Posterior cingulate gyrus (tissue), 11 donors: Measurements from ENCODE around the gene MORN3.
"Not testable (repeated sequence)": the region's sequence is repeated elsewhere in the genome, so short reads cannot be mapped to it uniquely, and the experiment has no call there.

Experiments
- DNase-seq, 10 donors: peaks; one replicate each; pipeline versions ENCODE4 v3.0.0 to v3.0.0-alpha.2; 2020 to 2021; ENCODE audit warnings: mixed read lengths in 3 of 10
- intact Hi-C: fragments of 100-400 bp; cut with DNase I; formaldehyde crosslinking; loops from one replicate; pipeline ENCODE4 v1.15.1; 2023

Gene MORN3

DNA sequence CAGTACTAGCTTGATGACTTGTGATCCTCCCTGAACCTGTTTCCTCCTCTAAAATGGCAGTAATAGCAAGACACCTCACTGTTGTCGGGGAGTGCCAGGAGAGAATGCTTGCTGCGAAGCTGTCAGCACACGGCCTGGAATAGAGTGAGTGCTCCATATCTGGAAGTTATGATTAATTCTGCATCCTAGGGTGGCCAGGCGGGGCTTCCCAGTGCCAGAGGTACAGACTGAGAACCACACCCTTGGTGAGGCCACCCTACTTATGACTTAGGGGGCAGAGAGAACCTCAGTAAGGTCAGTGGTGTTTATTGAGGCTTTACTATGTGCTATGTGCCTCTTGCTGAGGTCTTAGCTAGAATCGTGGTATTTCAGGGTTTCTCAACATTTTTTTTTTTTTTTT, 20.1 kb downstream of the MORN3 start:
- DNase-seq, result no peak
- intact Hi-C loops, result no loop called here

DNA sequence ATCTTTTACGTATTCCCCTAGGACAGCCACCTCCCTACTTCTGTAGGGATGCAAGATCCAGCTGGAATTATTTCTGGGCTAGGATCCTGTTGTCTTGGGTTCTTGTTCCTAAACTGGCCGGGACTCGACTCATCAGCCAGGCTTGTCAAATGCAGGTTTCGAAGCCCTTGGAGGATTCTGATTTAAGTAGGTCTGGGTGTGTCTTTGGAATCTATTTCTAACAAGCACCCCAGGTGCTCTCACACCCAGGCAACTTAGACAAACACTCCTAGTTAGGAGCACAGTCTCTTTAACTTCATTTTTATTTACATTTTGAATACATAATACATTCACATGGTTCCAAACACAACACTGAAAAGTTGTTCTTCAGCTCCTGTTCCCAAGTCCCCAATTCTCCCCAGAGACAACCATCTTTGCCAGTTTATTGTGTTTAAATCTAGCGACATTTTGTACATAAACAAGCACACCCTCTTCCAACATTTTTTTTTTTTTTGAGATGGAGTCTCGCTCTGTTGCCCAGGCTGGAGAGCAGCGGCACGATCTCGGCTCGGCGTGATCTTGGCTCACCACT, 20.9 kb downstream of the MORN3 start:
- DNase-seq, result no peak
- intact Hi-C loops, result no loop called here

DNA sequence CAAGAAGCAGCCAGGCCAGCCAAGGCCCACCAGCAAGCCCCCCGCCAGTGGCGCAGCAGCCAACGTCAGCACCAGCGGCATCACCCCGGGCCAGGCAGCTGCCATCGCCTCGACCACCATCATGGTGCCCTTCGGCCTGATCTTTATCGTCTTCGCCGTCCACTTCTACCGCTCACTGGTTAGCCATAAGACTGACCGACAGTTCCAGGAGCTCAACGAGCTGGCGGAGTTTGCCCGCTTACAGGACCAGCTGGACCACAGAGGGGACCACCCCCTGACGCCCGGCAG, 28.2 kb downstream of the MORN3 start:
- no peak for DNase-seq
- intact Hi-C loops, result no loop called here

DNA sequence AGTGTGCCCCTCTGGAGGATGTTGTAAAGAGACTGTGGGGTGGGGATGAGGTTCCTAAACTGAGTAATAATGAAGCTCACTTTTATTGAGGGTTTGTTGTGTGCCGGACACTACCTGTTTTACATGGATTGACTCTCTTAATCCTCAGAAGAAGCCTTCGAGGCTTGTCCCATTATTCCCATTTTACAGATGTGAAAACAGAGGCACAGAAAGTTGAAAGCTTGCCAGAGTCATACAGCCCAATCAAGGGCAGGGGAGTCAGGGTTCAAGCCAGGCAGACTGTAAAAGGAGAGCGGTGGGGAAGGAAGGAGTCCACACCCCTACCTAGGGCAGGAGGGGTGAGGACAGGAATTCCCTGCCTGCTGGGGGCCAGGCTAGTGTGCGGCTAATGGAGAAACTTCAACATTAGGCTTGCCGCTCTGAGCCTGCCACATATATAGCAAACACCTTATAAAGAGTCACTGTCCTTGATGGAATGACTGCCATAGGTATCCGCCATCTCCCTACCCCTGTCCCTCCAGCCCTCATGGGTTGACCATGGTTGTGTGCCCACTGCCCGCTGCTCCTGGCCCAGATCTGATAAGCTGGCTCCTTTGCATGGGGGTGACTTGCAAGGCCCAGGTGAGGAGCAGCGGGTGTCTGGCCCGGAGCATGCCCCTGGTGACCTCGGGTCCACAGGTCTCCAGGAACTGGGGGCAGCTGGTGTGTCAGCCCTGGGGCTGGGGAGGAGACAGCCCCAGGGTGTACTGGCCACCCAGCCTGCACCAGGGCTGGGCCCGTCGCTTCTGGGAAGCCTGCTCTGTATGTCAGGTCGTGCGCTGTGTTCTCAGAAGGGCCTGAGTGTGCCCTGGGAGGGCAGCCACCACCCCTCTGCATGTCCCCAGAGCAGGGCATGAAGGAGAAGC, 30.9 kb downstream of the MORN3 start:
- intact Hi-C loops, result no loop called here
- DNase-seq, result peak in 1 of 10 donors; percentile 74

DNA sequence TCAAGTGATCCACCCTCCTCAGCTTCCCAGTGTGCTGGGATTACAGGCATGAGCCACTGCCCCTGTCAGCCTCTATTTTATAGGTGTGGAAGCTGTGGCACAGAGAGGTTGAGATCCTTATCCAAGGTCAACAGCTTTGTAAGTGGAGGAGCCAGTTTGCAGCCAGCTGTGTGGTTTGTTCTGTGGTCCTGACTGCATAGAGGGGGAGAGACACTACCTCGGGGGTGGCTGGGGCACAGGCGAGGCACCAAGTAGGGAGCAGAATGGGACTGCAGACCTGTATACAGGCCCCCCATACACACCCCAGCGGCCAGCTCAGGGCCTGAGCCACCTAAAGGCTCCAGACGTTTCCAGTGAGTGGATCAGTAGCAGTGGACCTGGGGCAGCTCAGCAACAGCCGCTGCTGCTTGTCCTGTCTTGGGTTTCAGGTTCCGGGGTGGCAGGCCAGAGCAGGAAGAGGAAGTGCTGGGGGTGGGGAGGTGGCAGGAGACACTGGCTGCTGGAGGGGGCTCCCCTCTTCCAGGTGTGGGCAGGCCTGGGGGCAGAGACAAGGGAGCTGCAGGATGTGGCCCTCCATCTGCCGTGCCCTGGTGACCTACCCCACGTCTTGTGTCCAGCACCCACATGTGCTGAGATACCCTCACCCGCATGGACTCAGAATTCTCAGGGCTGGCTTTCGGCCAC, 32.1 kb downstream of the MORN3 start:
- peak in 2 of 10 donors; percentile 3 to 80 for DNase-seq
- intact Hi-C loops, result no loop called here

DNA sequence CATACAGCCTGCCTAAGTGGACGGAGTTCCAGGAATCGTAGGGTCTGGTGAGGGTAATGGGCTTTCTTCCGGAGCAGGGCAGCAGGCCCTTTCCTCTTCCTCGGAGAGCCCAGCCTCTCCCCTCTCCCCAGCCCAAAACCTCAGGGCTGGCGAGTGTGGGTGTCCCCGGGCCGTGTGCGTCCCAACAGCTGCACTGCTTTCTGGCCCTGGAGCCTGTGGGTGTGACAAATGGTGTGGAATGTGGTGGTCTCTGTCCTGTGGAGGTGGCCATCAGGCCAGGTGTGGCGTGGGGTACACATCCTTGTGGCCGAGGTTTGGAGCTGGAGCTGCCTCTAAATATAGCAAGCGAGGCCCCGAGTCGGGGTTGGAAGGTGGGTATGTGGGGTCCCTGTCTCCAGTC, 34.6 kb downstream of the MORN3 start:
- intact Hi-C loops, result no loop called here
- DNase-seq, result peak in 1 of 10 donors; percentile 38

DNA sequence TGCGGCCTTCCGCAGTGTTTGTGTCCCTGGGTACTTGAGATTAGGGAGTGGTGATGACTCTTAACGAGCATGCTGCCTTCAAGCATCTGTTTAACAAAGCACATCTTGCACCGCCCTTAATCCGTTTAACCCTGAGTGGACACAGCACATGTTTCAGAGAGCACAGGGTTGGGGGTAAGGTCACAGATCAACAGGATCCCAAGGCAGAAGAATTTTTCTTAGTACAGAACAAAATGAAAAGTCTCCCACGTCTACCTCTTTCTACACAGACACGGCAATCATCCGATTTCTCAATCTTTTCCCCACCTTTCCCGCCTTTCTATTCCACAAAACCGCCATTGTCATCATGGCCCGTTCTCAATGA, 35.6 kb downstream of the MORN3 start:
- intact Hi-C loops, DNase-seq: not testable (repeated sequence)

DNA sequence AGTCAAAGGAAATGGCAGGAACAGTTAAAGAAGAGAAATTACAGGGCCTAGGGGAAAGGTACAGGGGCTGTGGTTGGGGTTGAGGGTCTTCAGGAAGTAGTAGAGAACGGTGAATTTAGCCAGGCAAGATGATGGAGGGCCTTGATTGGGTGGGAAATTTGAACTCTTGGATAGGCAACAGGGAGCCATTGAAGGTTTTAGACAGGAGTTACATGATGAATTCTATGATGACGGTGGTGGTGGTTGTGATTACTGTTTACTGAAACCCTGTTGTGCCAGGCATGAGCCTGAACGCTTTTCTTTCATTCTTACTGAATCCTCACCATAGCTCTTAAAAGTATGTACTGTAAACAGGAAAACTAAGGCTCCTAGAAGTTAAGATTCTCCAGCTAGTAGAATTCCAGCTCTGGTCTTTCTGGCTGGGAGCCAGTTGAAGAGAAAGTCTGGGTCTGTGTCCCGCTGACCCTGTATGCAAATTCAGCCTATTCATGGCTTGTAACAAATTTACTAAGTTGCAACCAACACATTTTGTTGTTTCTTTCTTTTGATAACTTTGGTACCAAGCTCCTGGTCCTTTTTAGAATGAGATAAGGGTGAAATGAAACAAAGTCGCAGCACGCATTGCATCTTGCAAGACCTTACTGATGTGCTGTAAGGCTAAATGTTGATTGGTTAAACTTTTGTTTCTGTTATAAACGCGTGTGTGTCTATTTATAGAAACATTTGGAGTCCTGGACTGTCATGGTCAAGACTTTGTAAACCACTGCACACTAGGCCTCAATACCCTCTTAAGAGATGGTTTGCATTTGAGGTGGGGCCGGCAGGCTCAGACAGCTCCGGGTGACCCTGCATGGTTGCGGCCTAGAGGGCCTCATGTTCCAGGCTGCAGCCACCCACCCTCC, 37.1 kb downstream of the MORN3 start:
- intact Hi-C loops, result no loop called here
- peak in 1 of 10 donors; percentile 41 for DNase-seq

DNA sequence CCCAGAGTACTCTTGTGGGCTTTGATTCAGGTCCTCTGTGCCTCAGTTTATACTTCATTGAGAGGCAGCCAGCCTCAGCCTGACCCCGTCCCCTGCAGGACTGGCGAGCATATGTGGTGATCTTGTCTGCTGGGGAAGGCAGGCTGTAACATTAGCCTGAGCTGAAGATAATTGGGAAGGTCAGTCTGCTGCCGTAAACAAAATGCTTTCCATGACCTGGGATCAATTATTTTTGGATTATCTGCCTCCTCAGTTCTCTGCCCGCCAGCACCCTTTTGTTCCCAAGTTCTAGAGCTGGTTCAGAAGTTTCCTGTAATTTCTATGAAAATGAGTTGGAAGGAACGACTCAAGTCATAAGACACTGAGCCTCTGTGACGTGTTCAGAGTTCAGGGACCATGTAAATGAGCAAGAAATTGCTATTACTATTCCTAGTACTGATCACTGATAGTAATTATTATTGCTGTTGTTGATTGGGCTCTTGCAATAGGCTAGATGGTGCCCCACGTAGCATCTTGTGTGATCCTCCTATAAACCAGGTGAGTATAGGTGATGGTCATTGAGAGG, 38.6 kb downstream of the MORN3 start:
- no peak for DNase-seq
- intact Hi-C loops, result no loop called here

DNA sequence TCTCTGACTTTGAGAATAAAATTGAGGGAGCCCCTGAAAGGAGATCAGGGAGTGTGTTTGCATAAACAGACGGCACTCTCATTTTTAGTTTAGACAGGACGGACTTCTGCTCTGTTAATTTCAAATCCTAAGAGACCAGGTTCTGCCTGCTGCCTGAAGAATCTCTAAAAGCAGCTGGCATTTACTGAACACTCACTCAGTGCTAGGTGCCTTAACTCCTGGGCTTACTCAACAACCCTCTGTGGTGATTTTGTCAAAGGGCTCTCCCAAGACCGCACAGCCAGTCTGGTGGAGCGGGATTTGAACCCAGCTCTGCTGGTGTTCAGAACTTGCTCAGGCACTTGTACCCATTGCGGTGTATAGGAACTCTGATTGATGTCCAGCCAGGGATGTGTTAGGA, 40.9 kb downstream of the MORN3 start:
- intact Hi-C loops, result loop anchor here (5.0 kb wide), 1 partner anchor 54 kb away; no protein-coding TSS in a partner anchor
- no peak for DNase-seq

DNA sequence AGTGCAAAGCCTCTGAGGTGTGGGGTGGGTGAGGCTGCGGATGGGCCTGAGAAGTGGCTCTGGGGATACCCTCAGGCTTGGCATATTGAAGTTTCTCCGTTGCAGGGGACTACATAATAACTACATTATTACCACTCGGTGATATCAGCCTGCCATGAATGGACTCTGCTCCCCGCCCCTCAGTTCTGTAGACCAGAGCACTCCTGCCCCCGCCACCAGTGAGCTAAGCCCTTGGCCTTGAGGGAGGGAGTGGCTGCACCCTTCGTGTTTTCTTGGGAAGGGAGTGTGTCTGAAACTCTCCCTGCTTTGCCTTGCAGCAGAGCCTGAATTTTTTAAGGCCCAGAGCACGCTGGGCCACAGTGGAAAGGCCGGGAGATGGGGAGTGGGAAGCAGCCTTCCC, 41.4 kb downstream of the MORN3 start:
- intact Hi-C loops, result loop anchor here (5.0 kb wide), 1 partner anchor 54 kb away; no protein-coding TSS in a partner anchor
- no peak for DNase-seq

DNA sequence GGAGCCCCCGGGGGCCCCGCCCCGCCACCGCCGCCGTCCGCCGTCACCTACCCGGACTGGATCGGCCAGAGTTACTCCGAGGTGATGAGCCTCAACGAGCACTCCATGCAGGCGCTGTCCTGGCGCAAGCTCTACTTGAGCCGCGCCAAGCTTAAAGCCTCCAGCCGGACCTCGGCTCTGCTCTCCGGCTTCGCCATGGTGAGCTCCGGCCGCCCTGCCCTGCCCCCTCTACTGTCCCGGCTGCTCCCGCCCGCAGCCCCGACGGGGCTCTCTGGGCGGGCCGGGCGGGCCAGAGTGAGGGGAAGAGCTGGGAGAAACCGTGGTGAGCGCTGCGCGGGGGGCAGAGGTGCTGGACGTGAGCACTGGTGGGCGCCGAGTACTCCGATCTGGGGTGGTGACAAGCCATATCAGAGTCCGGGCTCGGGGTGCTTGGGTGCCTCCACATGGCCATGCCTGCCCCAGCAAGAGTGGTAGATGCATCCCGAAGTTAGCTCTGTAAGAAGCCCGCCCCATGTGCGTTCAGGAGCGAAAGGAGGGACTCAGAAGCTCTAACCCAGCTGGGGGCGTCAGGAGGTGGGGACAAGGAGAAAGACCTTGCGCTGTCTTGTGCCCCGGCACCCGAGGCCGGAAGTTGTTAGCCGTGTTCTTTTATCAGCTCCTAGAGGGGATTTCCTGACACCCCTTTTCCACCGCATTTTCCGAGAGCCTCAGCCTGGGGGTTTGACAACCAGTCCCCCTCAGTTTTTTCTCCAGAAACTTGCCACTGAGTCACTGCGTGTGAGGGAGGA, 42.4 kb downstream of the MORN3 start:
- DNase-seq, result peak in 9 of 10 donors; percentile 20 to 91 (median 40)

DNA sequence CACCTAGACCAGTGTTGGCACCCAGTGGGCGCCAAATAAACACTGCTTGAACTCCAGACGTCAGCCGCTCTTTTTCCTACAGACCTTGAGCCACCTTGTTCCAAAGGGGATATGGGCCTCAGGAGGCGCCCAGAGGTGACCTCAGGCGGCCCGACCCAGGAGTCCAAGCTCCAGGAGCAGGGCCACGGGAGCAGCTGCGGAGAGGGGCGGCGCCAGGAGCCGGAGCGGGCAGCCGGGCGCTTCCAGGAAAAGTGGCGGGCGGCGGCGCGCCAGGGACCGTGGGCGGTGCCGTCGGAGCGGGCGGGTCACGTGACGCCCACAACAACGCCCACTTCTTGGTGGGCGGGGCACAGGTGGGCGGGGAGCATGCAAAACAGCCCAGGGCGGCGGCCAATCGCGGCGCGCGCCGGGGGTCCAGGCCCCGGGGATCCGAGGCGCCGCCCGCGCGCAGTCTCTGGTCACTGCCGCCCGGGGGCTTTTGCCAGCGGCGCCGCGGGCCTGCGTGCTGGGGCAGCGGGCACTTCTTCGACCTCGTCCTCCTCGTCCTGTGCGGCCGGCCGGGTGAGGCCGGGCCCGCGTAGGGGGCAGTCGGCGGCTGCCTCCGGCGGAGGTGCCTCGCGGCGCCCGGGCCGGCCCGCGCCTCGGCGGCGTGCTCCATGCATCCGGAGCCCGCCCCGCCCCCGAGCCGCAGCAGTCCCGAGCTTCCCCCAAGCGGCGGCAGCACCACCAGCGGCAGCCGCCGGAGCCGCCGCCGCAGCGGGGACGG, 43.2 kb downstream of the MORN3 start, which contains the start of gene ORAI1:
Gene ORAI1 (plus strand): TSS at position 444 of the 766 bp plus-strand sequence.
- DNase-seq, result peak; percentile 85 to 99 (median 92)
- intact Hi-C loops, result loop anchor here (2.0 to 5.0 kb wide), 2 partner anchors 43 to 56 kb away; no protein-coding TSS in a partner anchor

More for the DNA sequence above, 42.4 kb downstream of the MORN3 start:
- intact Hi-C loops, result loop anchor here (2.0 to 5.0 kb wide), 2 partner anchors 44 to 55 kb away; no protein-coding TSS in a partner anchor

DNA sequence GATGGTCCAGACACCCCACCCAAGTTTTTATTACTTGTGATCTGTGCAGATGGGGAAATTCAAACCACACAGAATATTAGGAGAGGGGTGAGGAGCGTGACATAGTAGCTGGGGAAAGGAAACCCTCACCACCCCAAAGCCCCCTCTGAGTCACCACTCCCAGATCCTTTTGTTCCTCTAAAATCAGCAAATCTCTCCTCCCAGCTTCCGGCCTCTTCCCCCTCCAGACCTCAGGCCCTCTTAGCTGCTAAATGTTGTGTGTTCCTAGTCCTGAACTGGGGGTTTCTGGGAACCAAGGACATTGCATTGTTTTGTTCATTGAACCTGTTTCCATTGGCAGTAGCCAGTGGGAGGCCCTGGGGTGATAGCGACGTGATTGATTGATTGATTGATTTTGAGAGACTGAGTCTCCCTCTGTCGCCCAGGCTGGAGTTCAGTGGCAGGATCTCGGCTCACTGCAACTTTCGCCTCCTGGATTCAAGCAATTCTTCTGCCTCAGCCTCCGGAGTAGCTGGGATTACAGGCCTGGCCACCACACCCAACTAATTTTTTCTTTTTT, 49.0 kb downstream of the MORN3 start:
- no peak for DNase-seq
- intact Hi-C loops, result no loop called here

DNA sequence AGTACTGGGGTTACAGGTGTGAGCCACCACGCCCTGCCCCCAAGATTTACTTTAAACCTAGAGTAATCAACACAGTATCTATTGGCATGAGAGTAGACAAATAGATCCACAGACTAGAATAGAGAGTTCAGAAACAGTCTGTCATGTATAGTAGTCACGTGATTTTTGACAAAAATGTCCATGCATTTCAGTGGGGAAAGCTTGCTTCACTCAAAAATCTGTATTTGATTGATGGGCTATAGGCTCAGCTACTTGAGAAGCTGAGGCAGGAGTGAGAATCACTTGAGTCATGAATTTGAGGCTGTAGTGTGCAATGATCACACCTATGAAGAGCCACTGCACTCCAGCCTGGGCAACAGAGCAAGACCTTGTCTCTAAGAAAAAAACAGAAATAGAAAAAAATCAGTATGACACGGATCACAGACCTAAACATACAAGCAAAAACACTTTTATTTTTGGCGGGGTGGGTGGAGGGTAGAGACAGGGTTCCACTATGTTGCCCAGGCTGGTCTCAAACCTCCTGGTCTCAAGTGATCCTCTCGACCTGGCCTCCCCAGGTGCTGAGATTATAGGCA, 50.7 kb downstream of the MORN3 start:
- DNase-seq, result no peak
- intact Hi-C loops, result no loop called here

DNA sequence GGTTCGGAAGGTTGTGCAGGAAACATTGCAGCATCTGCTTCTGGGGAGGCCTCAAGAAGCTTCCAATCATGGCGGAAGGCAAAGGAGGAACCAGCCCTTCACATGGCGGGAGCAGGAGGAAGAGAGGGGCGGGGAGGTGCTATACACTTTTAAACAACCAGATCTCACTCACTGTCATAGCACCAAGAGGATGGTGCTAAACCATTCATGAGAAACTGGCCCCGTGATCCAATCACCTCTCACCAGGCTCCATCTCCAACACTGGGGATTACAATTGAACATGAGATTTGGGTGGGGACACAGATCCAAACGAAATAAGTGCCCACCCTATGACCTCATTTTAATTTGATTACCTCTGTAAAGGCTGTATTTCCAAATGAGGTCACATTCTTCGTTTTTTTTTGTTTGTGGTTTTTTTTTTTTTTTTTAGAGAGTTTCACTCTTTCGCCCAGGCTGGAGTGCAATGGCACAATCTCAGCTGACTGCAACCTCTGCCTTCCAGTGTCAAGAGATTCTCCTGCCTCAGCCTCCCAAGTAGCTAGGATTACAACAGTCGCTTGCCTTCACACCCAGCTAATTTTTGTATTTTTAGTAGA, 54.5 kb downstream of the MORN3 start:
- DNase-seq, result no peak
- intact Hi-C loops, result no loop called here

DNA sequence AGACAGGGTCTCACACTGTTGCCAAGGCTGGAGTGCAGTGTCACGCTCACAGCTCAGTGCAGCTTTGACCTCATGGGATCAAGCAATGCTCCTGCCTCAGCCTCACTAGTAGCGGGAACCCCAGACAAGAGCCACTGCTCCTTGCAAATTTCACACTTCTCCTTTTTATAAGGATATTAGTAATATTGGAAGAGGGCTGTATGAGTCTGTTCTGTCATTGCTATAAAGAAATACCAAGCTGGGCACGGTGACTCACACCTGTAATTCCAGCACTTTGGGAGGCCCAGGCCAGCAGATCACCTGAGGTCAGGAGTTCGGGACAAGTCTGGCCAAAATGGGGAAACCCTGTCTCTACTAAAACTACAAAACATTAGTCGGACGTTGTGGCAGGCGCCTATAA, 56.0 kb downstream of the MORN3 start:
- intact Hi-C loops, result no loop called here
- no peak for DNase-seq
